SK-MEL-5 (cell line): ENCODE results near the gene PPARGC1A. TPM values are rescaled to one million over a fixed set of nuclear protein-coding genes. Genes with fewer than 3 reads are reported as not detected.

ENCODE experiments used
- DNase-seq: peaks from one replicate; pipeline ENCODE4 v3.0.0-alpha.2; 2016; ENCODE audit warnings: low read depth, low spot score
- in situ Hi-C: cut with HindIII; loops from 2 replicates; pipeline ENCODE4 v1.10.0; 2016; ENCODE audit warnings: low sequenced_read_pairs, high pct_unique_total_duplicates, low pct_unique_long_range_greater_than_20kb
- polyA plus RNA-seq, 2 experiments: library from polyadenylated mRNA; depleted of rRNA; stranded (reverse); fragments of >200 nt; gene quantifications; 2 replicates each; pipeline ENCODE4 v1.2.3, GENCODE V29; 2015
- total RNA-seq: library from RNA; depleted of rRNA; stranded (reverse); fragments of >200 nt; shearing (Covaris generic); gene quantifications from 2 replicates; pipeline ENCODE4 v1.2.3, GENCODE V29; 2014; rRNA removed

Gene PPARGC1A, protein sequence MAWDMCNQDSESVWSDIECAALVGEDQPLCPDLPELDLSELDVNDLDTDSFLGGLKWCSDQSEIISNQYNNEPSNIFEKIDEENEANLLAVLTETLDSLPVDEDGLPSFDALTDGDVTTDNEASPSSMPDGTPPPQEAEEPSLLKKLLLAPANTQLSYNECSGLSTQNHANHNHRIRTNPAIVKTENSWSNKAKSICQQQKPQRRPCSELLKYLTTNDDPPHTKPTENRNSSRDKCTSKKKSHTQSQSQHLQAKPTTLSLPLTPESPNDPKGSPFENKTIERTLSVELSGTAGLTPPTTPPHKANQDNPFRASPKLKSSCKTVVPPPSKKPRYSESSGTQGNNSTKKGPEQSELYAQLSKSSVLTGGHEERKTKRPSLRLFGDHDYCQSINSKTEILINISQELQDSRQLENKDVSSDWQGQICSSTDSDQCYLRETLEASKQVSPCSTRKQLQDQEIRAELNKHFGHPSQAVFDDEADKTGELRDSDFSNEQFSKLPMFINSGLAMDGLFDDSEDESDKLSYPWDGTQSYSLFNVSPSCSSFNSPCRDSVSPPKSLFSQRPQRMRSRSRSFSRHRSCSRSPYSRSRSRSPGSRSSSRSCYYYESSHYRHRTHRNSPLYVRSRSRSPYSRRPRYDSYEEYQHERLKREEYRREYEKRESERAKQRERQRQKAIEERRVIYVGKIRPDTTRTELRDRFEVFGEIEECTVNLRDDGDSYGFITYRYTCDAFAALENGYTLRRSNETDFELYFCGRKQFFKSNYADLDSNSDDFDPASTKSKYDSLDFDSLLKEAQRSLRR
- 88.7 and 101 TPM in 2 replicates for total RNA-seq
- polyA plus RNA-seq (2015; cell fraction: cytosol; rRNA removed): 27.5 and 33.8 TPM in 2 replicates
- polyA plus RNA-seq (2015; cell fraction: nucleus; rRNA removed): 37.1 and 42.3 TPM in 2 replicates

- DNase-seq: peak; percentile 81
- in situ Hi-C loops: no loop called here
Measured at GRCh38 chr4:23889814-23890341, at the start of gene PPARGC1A. Gene PPARGC1A (minus strand): TSS chr4:23890047. CDS start chr4:23889957, 90 bp downstream.

- DNase-seq: no peak
- in situ Hi-C loops: no loop called here
Measured at GRCh38 chr4:23938796-23939195, 48.9 kb upstream of the PPARGC1A start.

DNA sequence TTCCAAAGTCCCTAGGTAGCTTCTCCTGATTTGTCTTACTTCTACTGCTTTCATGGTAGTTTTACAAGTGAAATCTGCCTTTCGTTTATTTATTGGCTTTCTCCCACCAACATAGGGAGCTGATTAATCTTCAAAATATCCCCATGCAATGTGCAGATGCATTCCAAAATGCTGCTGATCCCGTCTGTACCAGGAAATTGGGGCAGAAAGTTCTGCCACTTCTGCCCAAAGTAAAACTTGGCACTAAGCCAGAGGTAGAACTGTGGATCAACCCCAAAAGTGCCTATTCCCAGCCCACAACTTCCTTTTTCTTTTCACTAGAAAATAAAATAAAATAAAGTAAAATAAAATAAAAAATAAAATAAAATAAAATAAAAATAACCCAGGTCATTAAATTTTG lies 47.3 kb upstream of the PPARGC1A start:
- no peak for DNase-seq
- in situ Hi-C loops: no loop called here

GRCh38 chr4:23934915-23935314 lies 45.1 kb upstream of the PPARGC1A start:
- in situ Hi-C loops: no loop called here

DNA sequence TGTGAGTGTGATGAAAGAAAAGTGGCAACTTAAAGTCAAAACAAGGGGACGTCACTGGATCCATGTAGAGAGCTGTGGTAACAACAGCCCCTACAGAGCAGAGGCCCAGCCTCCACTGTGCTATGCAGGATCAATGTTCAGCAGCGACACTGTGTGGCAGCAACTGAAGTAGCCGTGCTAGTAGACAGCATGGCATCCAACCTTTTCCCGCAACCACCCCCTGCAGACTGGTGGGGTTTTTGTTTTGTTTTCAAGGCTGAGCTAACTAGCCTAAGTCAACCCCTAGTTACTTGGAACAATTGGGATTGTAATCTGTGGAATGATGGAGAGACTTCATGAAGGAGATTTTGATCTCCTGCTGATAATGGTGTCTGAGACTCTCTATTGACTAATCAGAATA lies 44.4 kb upstream of the PPARGC1A start:
- in situ Hi-C loops: no loop called here

More at GRCh38 chr4:23934915-23935314, 45.1 kb upstream of the PPARGC1A start:
- DNase-seq: peak; percentile 99

GRCh38 chr4:23932901-23933308 lies 43.1 kb upstream of the PPARGC1A start:
- in situ Hi-C loops: no loop called here
- peak; percentile 43 for DNase-seq

More for the DNA sequence above, 44.4 kb upstream of the PPARGC1A start:
- DNase-seq: peak; percentile 37

GRCh38 chr4:23932186-23932585 lies 42.3 kb upstream of the PPARGC1A start:
- DNase-seq: no peak
- in situ Hi-C loops: no loop called here

DNA sequence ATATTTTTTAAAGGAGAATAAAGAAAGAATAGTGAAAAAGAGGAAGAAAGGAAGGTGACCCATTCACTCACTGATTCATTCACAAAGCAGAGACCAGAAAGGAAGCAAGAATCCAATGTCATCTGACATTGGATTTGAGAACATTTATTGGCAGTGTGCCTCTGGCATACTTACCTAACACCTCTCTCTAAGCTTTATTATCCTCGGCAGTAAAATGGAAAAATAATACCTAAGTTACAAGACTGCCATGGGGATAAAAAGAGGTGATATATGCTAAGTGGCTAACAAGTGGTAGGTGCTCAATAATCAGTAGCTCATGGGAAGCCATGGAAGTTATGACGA lies 41.6 kb upstream of the PPARGC1A start:
- in situ Hi-C loops: no loop called here
- peak; percentile 17 for DNase-seq

- peak; percentile 95 for DNase-seq
- in situ Hi-C loops: no loop called here
Measured at GRCh38 chr4:23930750-23931488, 41.1 kb upstream of the PPARGC1A start.

DNA sequence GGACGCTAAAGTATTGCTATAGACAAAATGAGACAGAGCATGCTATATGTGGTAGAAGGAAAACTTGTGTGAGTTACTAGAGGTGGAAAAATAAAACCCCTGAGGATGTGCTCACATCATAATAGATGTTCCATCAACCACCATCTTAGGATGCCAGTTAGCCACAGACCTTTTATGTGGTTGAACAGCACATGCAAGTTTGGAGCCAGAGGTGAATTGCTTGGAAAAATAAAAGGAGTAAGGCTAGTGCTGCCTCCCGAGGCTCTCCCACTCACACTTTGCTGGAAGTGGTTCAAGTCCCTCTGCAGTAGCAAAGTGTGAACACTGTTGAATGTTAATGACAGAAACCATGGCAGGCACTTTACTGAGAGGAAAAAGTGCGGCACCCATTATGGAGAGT lies 39.4 kb upstream of the PPARGC1A start:
- DNase-seq: no peak
- in situ Hi-C loops: no loop called here

- no peak for DNase-seq
- in situ Hi-C loops: no loop called here
Measured at GRCh38 chr4:23924556-23924955, 34.7 kb upstream of the PPARGC1A start.

GRCh38 chr4:23923840-23924239 lies 34.0 kb upstream of the PPARGC1A start:
- DNase-seq: peak; percentile 36
- in situ Hi-C loops: no loop called here

- DNase-seq: no peak
- in situ Hi-C loops: no loop called here
Measured at GRCh38 chr4:23923141-23923540, 33.3 kb upstream of the PPARGC1A start.

GRCh38 chr4:23922541-23923111 lies 32.8 kb upstream of the PPARGC1A start:
- in situ Hi-C loops: no loop called here
- DNase-seq: peak; percentile 91

DNA sequence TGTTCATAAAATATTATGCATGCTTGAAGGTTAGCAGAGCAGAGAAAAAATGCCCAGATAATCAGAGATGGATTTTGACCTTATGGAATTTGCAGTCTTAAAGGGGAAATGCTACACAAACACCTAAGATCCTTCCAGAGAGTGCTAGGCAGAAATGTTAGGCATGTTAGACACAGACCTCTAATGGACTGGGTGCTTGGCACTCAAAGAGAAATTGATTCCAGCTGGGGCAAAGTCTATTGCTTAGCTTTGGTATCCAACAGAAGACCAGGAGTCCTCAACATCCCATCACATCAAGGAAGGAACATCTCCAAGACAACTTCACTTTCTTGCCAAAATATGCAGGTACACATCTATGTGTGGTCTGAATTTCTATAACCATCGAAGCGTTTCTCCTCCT lies 32.2 kb upstream of the PPARGC1A start:
- in situ Hi-C loops: no loop called here
- no peak for DNase-seq

DNA sequence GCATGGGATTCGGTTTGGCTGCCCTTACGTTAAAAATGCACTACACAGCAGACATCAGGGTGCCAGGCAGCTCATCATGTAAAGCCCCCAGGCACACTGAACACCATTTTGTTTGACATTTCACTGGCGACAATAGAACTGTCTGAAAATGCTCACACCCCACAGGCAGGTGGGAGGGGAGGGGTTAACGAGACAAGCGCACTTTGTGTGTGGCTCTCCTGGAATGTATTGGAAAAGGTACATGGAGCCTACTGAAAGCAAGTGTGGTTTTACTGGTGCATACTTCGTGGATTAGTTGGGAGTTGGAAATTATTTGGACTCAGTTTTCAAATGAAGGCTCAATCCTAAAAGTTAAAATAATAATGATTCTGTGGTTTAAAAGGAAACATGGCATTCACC lies 31.6 kb upstream of the PPARGC1A start:
- peak; percentile 60 for DNase-seq
- in situ Hi-C loops: no loop called here

DNA sequence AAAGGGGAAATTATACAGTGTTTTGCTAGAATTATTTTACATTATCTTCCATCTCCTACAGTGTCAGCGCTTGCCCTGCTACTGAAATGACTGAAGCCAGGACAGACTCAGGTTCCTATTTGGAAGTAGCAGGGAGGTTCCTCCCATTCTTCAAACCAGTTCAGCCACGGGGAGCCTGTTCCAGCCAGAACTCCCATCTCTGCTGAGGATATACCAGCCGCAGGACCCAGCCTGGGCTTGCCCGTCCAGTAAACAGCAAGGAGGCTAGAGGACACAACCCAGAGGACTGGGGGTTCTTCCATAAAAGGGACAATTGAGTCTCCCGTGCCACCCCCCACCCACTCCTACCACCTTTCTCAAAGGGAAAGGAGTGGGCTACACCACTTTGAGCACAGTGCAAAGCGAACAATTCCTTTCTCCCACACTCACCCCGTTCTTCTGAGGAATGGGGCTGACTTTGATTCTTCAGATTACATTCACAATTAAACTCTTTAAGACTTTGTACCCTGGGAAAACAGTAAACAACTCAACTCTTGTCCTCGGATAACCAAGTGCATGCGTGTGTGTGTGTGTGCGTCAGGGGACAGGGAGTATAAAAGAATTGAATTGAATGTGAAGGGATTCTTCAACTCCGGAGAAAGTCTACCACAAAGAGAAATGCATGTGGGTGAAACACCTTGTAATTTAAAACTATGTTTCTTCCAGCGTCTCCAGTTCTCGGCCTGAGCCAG lies 31.0 kb upstream of the PPARGC1A start:
- in situ Hi-C loops: no loop called here
- DNase-seq: peak; percentile 70
